GM10248 (cell line): ENCODE data around the gene CNTLN.

Source experiments
- CTCF ChIA-PET: fragments of 300-600 bp; sonication (Branson Sonifier 250); formaldehyde crosslinking; extraction: SDS; loops from one replicate; lab custom pipeline; 2021; ENCODE audit warnings: antibody characterized with exemption; lab: Yijun Ruan, JAX
- POLR2A ChIA-PET: fragments of 350-650 bp; sonication (Branson Sonifier 250); formaldehyde crosslinking; extraction: SDS; loops from one replicate; lab custom pipeline; 2020; ENCODE audit warnings: antibody characterized with exemption; lab: Yijun Ruan, JAX
- DNase-seq: peaks from one replicate; pipeline ENCODE4 v3.0.0; 2012; ENCODE audit errors: extremely low spot score
- CTCF ChIP-seq: IDR thresholded peaks from 2 replicates; pipeline ENCODE4 v1.5.1; 2012; ENCODE audit warnings: mild to moderate bottlenecking, low read depth; ENCODE audit errors: extremely low read depth, missing control alignments, control extremely low read depth

Gene CNTLN

GRCh38 chr9:17486396-17486795 is 351.6 kb downstream of the CNTLN start:
- ChIA-PET POLR2A (no interaction called here), CTCF (interaction anchor here (1.2 kb wide), 1 partner anchor 9 kb away, joined by 4 read pairs; no protein-coding TSS in a partner anchor)
- TF ChIP-seq CTCF = no peak
- no peak for DNase-seq

- no peak for TF ChIP-seq CTCF
- ChIA-PET CTCF (no interaction called here), POLR2A (no interaction called here)
- no peak for DNase-seq
Observed at GRCh38 chr9:17487467-17487866, 352.6 kb downstream of the CNTLN start.

- POLR2A ChIA-PET = no interaction called here
- no peak for TF ChIP-seq CTCF
- CTCF ChIA-PET = interaction anchor here (1.2 kb wide), 1 partner anchor 18 kb away, joined by 4 read pairs; no protein-coding TSS in a partner anchor
- DNase-seq = no peak
Observed at GRCh38 chr9:17488662-17489061, 353.8 kb downstream of the CNTLN start.

- DNase-seq = no peak
- TF ChIP-seq CTCF = no peak
- ChIA-PET POLR2A (no interaction called here), CTCF (no interaction called here)
Observed at GRCh38 chr9:17490110-17490509, 355.3 kb downstream of the CNTLN start.

- TF ChIP-seq CTCF = no peak
- ChIA-PET CTCF (no interaction called here), POLR2A (no interaction called here)
- DNase-seq = no peak
Observed at GRCh38 chr9:17491780-17492179, 356.9 kb downstream of the CNTLN start.

- no peak for DNase-seq
- no peak for TF ChIP-seq CTCF
- CTCF ChIA-PET = no interaction called here
Observed at GRCh38 chr9:17503196-17503595, 368.4 kb downstream of the CNTLN start.

GRCh38 chr9:17509151-17509550 is 374.3 kb downstream of the CNTLN start:
- DNase-seq = no peak
- TF ChIP-seq CTCF = no peak
- ChIA-PET CTCF (no interaction called here), POLR2A (no interaction called here)

More at GRCh38 chr9:17503196-17503595, 368.4 kb downstream of the CNTLN start:
- POLR2A ChIA-PET = no interaction called here
